Stimulated activated CD4-positive, alpha-beta T cell treated with anti-CD3 and anti-CD28 coated beads, TNF-alpha, amount 100 ng/mL, for 1 hour (primary cell): ENCODE results near the gene PCNX3.

Source experiments
- DNase-seq, 3 donors: peaks; one replicate each; pipeline ENCODE4 v3.0.0-alpha.2; 2020; ENCODE audit warnings: low read depth in 3 of 3, low spot score in 1 of 3

PCNX3 gene

GRCh38 chr11:65685981-65686380 is 70.4 kb downstream of the PCNX3 start:
- no peak for DNase-seq
